NB4 (cell line): ENCODE data around the gene MEGF6.

Experiments used
- DNase-seq: peaks from one replicate; pipeline ENCODE4 v3.0.0; 2010; ENCODE audit warnings: low read depth
- H3K4me3 ChIP-seq: one replicate; pipeline ENCODE4 v1.5.1; 2011; ENCODE audit warnings: mild to moderate bottlenecking, low read depth, low read length, moderate library complexity
- MYC ChIP-seq: IDR thresholded peaks from 2 replicates; pipeline ENCODE4 v1.6.1; 2011; ENCODE audit warnings: low read depth, low read length
- POLR2A ChIP-seq: IDR thresholded peaks from 2 replicates; pipeline ENCODE4 v1.6.1; 2011; ENCODE audit warnings: mild to moderate bottlenecking; ENCODE audit not compliant: insufficient read length; ENCODE audit errors: extremely low read depth
- TF ChIP-seq, protein P1 (sequence below): IDR thresholded peaks from one replicate; pipeline ENCODE4 v1.5.1; 2012; ENCODE audit warnings: low read depth, low read length
- TF ChIP-seq, protein P2 (sequence below): IDR thresholded peaks from 2 replicates; pipeline ENCODE4 v1.6.1; 2011; ENCODE audit warnings: low read depth, low read length

MEGF6 gene

GRCh38 chr1:3460672-3461131 is 150.6 kb downstream of the MEGF6 start:
- H3K4me3 ChIP-seq = no peak overlapping the region
- no peak for DNase-seq
- TF ChIP-seq POLR2A (no peak), MYC (no peak)
- TF ChIP-seq, protein P1, sequence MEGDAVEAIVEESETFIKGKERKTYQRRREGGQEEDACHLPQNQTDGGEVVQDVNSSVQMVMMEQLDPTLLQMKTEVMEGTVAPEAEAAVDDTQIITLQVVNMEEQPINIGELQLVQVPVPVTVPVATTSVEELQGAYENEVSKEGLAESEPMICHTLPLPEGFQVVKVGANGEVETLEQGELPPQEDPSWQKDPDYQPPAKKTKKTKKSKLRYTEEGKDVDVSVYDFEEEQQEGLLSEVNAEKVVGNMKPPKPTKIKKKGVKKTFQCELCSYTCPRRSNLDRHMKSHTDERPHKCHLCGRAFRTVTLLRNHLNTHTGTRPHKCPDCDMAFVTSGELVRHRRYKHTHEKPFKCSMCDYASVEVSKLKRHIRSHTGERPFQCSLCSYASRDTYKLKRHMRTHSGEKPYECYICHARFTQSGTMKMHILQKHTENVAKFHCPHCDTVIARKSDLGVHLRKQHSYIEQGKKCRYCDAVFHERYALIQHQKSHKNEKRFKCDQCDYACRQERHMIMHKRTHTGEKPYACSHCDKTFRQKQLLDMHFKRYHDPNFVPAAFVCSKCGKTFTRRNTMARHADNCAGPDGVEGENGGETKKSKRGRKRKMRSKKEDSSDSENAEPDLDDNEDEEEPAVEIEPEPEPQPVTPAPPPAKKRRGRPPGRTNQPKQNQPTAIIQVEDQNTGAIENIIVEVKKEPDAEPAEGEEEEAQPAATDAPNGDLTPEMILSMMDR = no peak

DNA sequence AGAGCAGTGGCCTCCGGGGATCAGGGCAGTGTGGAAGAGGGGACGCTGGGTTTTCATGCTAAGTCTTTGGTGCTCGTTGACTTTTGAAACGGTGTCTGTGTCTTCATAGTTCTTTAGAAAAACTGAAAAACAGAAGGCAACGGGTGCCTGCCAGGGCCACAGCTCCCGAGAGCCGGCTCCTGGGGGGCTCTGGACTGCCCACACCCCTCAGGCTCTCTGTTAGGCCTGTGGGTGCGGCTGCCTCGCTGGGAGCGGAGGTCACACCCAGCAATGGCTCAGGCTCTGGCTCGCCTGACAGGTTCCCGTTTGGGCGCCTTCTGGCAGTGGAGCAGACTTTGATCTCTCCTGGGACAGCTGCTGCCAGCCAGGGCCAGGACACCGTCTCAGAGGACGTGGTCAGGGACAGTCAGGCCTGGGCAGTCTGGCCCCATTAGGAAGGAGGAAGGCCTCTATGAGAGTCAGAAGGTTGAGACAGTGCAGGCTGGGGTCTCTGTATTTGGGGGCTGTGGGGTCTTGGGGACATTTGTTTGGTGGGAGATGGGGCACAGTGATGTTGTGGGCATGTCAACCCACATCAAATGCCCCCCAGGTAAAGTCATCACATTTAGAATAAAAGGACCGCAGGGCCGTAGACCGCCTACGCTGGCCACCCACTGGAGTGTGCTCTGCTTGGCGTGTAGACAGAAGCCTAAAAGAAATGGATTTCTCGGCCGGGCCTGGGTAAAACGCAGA is 151.2 kb downstream of the MEGF6 start:
- H3K4me3 ChIP-seq = no peak overlapping the region
- DNase-seq = no peak
- TF ChIP-seq POLR2A (no peak), MYC (no peak)
- TF ChIP-seq, protein P1 = no peak
- TF ChIP-seq, protein P2, sequence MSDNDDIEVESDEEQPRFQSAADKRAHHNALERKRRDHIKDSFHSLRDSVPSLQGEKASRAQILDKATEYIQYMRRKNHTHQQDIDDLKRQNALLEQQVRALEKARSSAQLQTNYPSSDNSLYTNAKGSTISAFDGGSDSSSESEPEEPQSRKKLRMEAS = no peak

- TF ChIP-seq POLR2A (no peak), MYC (no peak)
- TF ChIP-seq, protein P1 = no peak
- TF ChIP-seq, protein P2 = no peak
- DNase-seq = no peak
- no peak overlapping the region for H3K4me3 ChIP-seq
Measured at GRCh38 chr1:3459051-3459908, 152.0 kb downstream of the MEGF6 start.

DNA sequence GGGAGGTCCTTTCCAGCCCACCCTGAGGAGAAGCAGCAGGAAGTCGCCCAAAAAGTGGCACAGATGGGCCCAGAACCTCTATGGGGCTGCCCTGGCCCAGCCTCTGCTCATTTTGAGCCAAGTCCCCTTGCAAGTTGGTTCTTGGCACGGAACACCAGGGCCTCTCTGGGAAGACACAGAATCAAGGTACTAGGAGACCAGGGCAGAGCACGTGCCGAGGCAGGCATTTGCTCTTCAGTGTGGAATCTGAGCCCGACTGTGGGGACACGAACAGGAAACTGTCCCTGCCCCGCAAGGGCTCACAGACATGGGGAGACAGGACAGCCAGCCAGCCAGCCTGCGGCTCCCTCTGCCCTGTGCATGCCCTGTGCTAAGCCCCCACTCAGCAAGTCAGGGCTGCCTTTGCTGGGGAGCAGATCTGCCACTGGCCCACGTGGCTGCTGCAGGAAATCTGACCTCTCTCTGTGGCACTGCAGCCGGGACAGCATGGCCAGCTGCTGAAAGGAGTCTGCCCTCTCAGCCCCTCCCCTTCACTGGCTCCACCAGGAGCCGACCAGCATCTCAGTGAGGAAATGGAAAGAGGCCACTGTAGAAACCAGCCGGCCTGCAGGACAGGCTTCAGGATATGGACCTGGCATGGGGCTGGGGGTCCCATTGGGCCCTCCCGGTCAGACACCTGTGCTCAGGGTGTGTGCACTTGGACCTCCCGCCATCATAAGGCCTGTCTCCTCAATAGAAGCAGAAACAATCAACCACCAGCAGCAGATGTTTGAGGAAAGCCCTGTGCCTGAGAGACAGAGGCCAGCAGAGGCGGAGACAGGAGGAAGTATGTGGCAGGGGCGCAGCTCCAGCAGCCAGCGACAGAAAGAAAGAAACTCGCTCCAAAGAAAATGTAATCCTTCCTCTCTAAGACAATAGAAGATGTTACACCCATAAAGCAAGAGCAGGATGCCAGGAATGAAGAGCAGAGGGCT is 153.1 kb downstream of the MEGF6 start:
- no peak for DNase-seq
- TF ChIP-seq MYC (no peak), POLR2A (no peak)
- TF ChIP-seq, protein P1 = no peak
- TF ChIP-seq, protein P2 = no peak
- H3K4me3 ChIP-seq = no peak overlapping the region

DNA sequence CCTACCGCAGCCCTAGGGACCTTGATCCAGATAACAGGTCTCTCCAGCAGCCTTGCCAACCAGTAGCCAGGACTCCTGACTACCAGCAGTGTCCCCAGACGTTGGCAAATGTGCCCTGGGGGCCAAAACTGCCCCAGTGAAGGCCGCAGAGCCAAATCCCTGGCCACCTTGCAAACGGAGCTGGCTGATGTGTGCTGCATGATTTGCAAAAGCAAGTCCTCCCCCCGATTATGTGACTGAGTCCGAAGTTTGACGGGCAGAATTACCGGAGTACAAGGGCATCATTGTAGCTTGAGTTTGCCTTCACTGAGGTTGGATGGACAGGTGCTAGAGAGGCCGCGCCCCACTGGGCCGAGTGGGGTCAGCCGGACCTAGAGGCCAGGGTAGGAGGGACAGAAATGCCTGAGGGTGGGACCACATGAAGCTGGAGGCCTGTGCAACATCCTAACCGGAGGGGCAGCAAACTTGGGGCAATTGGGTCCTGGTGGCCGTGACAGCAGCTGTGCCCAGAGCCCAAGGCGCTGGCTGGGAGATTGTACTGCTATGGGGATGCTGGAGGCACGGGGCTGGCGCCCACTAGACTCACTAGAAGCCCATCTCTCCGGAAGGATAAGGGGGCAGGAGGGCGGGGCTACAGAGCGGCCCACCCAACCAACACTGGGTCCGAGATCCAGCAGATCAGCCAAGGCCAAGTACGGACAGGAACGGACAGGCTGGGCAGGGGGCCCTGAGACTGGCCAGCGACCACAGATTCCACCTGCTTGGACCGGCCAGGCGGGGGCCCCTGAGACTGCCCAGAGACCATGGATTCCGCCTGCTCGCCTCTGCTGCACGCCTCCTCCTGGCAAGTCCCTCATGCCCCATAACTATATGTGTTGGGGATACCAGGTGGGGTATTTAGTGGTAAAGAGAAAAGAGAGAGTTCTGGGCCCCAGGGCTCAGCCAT is 154.1 kb downstream of the MEGF6 start:
- DNase-seq = no peak
- H3K4me3 ChIP-seq = no peak overlapping the region
- TF ChIP-seq POLR2A = no peak
- no peak for TF ChIP-seq MYC
- TF ChIP-seq, protein P2 = no peak
- TF ChIP-seq, protein P1 = no peak
